ENCODE data around the gene L3MBTL4.

DNA sequence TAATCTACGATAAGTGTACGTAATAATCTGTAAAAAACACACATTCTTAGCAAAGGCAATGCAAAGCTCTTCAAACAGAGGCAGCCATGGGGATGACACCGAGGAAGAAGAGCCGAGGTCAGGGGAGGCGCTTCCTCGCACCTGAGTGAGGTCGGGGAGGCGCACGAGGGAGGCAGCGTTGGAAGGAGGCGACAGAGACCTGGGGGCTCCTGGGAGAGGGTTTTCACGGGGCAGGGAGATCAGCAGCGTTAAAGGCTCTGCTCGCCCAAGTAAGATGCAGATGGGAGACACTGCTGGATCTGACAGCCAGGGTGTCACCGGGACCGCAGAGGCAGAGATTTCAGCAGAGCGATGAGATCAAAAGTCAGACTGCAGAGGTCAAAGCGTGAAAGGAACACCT is 143.1 kb downstream of the L3MBTL4 start:
- no peak for TF ChIP-seq POLR2AphosphoS5 (IDR thresholded peaks at IDR 0.05; ENCODE audit: low read depth, low read length)
- no peak for TF ChIP-seq RAD21 (IDR thresholded peaks at IDR 0.05; ENCODE audit: low read depth)
- TF ChIP-seq ZNF274 (IDR thresholded peaks at IDR 0.05; ENCODE audit: low read depth, low read length): no peak
- TF ChIP-seq, protein P1, sequence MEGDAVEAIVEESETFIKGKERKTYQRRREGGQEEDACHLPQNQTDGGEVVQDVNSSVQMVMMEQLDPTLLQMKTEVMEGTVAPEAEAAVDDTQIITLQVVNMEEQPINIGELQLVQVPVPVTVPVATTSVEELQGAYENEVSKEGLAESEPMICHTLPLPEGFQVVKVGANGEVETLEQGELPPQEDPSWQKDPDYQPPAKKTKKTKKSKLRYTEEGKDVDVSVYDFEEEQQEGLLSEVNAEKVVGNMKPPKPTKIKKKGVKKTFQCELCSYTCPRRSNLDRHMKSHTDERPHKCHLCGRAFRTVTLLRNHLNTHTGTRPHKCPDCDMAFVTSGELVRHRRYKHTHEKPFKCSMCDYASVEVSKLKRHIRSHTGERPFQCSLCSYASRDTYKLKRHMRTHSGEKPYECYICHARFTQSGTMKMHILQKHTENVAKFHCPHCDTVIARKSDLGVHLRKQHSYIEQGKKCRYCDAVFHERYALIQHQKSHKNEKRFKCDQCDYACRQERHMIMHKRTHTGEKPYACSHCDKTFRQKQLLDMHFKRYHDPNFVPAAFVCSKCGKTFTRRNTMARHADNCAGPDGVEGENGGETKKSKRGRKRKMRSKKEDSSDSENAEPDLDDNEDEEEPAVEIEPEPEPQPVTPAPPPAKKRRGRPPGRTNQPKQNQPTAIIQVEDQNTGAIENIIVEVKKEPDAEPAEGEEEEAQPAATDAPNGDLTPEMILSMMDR (IDR thresholded peaks at IDR 0.05 in 2 of 3, conservative IDR thresholded peaks at IDR 0.05 in 1 of 3; ENCODE audit: borderline replicate concordance in 1 of 3, insufficient read depth in 1 of 3, low read depth in 2 of 3, low read length in 2 of 3): no peak
- TF ChIP-seq SRF (IDR thresholded peaks at IDR 0.05; ENCODE audit: low read depth): no peak
- TF ChIP-seq YY1 (IDR thresholded peaks at IDR 0.05; ENCODE audit: extremely low read depth, insufficient replicate concordance, low read depth, low read length): no peak
- TF ChIP-seq CEBPB (IDR thresholded peaks at IDR 0.05; ENCODE audit: low read depth): no peak
- TF ChIP-seq, protein P2, sequence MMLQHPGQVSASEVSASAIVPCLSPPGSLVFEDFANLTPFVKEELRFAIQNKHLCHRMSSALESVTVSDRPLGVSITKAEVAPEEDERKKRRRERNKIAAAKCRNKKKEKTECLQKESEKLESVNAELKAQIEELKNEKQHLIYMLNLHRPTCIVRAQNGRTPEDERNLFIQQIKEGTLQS (IDR thresholded peaks at IDR 0.05): no peak
- TF ChIP-seq EGR1 (IDR thresholded peaks at IDR 0.05; ENCODE audit: low read depth): no peak
- no peak for TF ChIP-seq EZH2phosphoT487 (IDR thresholded peaks at IDR 0.05; ENCODE audit: borderline replicate concordance)
